ENCODE results near the gene SWT1.

SWT1 gene

GRCh38 chr1:185324118-185324517 lies 167.2 kb downstream of the SWT1 start:
- DNase-seq = no peak

GRCh38 chr1:185325413-185325812 lies 168.4 kb downstream of the SWT1 start:
- peak; percentile 46 for DNase-seq

- no peak for DNase-seq
Measured at GRCh38 chr1:185328255-185328654, 171.3 kb downstream of the SWT1 start.

- no peak for DNase-seq
Measured at GRCh38 chr1:185334182-185334581, 177.2 kb downstream of the SWT1 start.

- no peak for DNase-seq
Measured at GRCh38 chr1:185337246-185337645, 180.3 kb downstream of the SWT1 start.

GRCh38 chr1:185338719-185339622 lies 182.0 kb downstream of the SWT1 start:
- DNase-seq = no peak

GRCh38 chr1:185341196-185341781 lies 184.3 kb downstream of the SWT1 start:
- DNase-seq = no peak

Measured in DMS79 treated with DMSO at 0.1 percent for 48 hours (cell line).